ENCODE measurements around the gene B3GALT2. TPM values are rescaled to one million over a fixed set of nuclear protein-coding genes. Genes with fewer than 3 reads are reported as not detected.

B3GALT2 gene
- polyA plus RNA-seq, 3 donors = 0.26 TPM; not detected in 2

DNA sequence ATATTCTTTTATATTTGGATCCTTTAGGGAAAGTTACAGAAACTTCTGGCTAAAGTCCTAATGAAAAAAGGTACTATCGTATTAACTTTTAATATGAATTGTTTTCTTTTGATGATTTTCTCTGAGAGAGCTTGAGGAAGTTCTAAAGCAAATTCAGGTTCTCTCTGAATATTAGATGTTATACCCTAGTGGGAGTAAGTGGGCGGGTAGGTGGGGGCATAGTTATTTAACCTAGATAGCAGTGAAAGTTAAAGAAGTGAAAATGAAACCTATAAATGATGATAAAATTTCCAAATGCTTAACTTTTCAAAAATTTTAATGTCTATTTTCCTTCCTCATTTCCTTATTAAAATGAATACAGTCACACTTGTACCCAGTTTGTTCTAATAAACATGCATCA is 26.2 kb upstream of the B3GALT2 start:
- H3K4me3 ChIP-seq (replicated peaks in 1 of 3; ENCODE audit: low read depth in 2 of 3, low read length in 3 of 3) = no peak overlapping the region
- no peak overlapping the region for H3K4me3 Mint-ChIP-seq
- peaks cover 23 to 98% of the 10 kb centered on the region in 2 donors for H3K36me3 ChIP-seq (replicated peaks in 1 of 2; ENCODE audit: control insufficient read depth in 1 of 2, insufficient read depth in 2 of 2, low read length in 2 of 2)
- no peak overlapping the region for H3K27ac Mint-ChIP-seq
- no peak for DNase-seq
- no peaks in the 10 kb centered on the region for H3K27me3 Mint-ChIP-seq (ENCODE audit: low read depth in 3 of 3)
- no peak overlapping the region for H3K9ac ChIP-seq (ENCODE audit: insufficient read depth, low read length, poor library complexity, severe bottlenecking)
- H2AFZ ChIP-seq (ENCODE audit: insufficient read depth, low read depth, low read length, poor library complexity, severe bottlenecking) = no peak overlapping the region
- H3K4me1 ChIP-seq (ENCODE audit: control insufficient read depth in 1 of 2, insufficient read depth in 2 of 2, low read length in 2 of 2) = no peaks in the 10 kb centered on the region
- no CpG with 5 or more reads among the region's 2 CpGs for WGBS (ENCODE audit: insufficient coverage)
- H3K27me3 ChIP-seq (ENCODE audit: control insufficient read depth in 2 of 2, insufficient read depth in 2 of 2, low read length in 2 of 2) = no peaks in the 10 kb centered on the region
- peaks cover 7% of the 10 kb centered on the region for H3K4me1 Mint-ChIP-seq
- no peaks in the 10 kb centered on the region for H3K79me2 ChIP-seq (ENCODE audit: insufficient read depth, low read length)
- H3K9me3 ChIP-seq (replicated peaks in 1 of 2; ENCODE audit: control insufficient read depth in 1 of 2, insufficient read depth in 1 of 2, low read length in 2 of 2) = peaks cover 3 to 11% of the 10 kb centered on the region in 2 donors
- no peak overlapping the region for H3K4me2 ChIP-seq (replicated peaks; ENCODE audit: extremely low read depth, low read length, poor library complexity, severe bottlenecking)
- peaks cover 62 to 80% of the 10 kb centered on the region in 2 donors for H3K36me3 Mint-ChIP-seq
- H3K9me3 Mint-ChIP-seq = peaks cover under 1 to 14% (median 6%) of the 10 kb centered on the region in 7 donors
- peaks cover 7% of the 10 kb centered on the region for H4K20me1 ChIP-seq (ENCODE audit: insufficient read depth, low read length)
- peak overlapping the region in 1 of 2 donors; percentile 30 for H3K27ac ChIP-seq (ENCODE audit: low read depth in 1 of 2, low read length in 2 of 2)
- intact Hi-C loops (cut with micrococcal nuclease) = no loop called here
- TF ChIP-seq, protein P1, sequence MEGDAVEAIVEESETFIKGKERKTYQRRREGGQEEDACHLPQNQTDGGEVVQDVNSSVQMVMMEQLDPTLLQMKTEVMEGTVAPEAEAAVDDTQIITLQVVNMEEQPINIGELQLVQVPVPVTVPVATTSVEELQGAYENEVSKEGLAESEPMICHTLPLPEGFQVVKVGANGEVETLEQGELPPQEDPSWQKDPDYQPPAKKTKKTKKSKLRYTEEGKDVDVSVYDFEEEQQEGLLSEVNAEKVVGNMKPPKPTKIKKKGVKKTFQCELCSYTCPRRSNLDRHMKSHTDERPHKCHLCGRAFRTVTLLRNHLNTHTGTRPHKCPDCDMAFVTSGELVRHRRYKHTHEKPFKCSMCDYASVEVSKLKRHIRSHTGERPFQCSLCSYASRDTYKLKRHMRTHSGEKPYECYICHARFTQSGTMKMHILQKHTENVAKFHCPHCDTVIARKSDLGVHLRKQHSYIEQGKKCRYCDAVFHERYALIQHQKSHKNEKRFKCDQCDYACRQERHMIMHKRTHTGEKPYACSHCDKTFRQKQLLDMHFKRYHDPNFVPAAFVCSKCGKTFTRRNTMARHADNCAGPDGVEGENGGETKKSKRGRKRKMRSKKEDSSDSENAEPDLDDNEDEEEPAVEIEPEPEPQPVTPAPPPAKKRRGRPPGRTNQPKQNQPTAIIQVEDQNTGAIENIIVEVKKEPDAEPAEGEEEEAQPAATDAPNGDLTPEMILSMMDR (IDR thresholded peaks at IDR 0.05) = no peak

DNA sequence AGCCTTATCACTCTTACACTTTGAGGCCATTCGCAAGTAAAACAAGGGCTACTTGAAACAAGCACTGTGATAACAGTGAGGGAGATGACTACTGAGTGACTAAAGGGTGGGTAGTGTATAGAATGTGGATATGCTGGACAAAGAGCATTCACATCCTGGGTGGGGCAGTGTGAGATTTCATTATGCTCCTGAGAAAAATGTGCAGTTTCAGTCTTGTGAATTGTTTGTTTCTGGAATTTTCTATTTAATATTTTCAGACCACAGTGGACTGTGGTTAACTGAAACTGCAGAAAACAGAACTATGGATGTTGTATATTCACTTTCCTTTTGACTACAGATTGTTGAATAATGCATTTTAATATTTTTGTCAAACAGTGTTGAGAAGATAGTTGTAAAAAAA is 25.1 kb upstream of the B3GALT2 start:
- H3K4me3 Mint-ChIP-seq = no peak overlapping the region
- H3K4me3 ChIP-seq (replicated peaks in 1 of 3; ENCODE audit: low read depth in 2 of 3, low read length in 3 of 3) = no peak overlapping the region
- H4K20me1 ChIP-seq (ENCODE audit: insufficient read depth, low read length) = peaks cover 7% of the 10 kb centered on the region
- peaks cover 1% of the 10 kb centered on the region for H3K79me2 ChIP-seq (ENCODE audit: insufficient read depth, low read length)
- H3K36me3 ChIP-seq (replicated peaks in 1 of 2; ENCODE audit: control insufficient read depth in 1 of 2, insufficient read depth in 2 of 2, low read length in 2 of 2) = peaks cover 26 to 98% of the 10 kb centered on the region in 2 donors
- peaks cover 7% of the 10 kb centered on the region for H3K4me1 Mint-ChIP-seq
- no peaks in the 10 kb centered on the region for H3K4me1 ChIP-seq (ENCODE audit: control insufficient read depth in 1 of 2, insufficient read depth in 2 of 2, low read length in 2 of 2)
- H3K9ac ChIP-seq (ENCODE audit: insufficient read depth, low read length, poor library complexity, severe bottlenecking) = no peak overlapping the region
- WGBS (ENCODE audit: insufficient coverage) = no CpG with 5 or more reads among the region's 1 CpG
- H3K27me3 Mint-ChIP-seq (ENCODE audit: low read depth in 3 of 3) = no peaks in the 10 kb centered on the region
- DNase-seq = no peak
- peak overlapping the region in 1 of 7 donors; percentile 18 for H3K27ac Mint-ChIP-seq
- peaks cover 6 to 22% of the 10 kb centered on the region in 2 donors for H3K9me3 ChIP-seq (replicated peaks in 1 of 2; ENCODE audit: control insufficient read depth in 1 of 2, insufficient read depth in 1 of 2, low read length in 2 of 2)
- no peak overlapping the region for H2AFZ ChIP-seq (ENCODE audit: insufficient read depth, low read depth, low read length, poor library complexity, severe bottlenecking)
- H3K9me3 Mint-ChIP-seq = peaks cover 9 to 20% (median 15%) of the 10 kb centered on the region in 7 donors
- no peak overlapping the region for H3K4me2 ChIP-seq (replicated peaks; ENCODE audit: extremely low read depth, low read length, poor library complexity, severe bottlenecking)
- intact Hi-C loops (cut with micrococcal nuclease) = no loop called here
- TF ChIP-seq, protein P1 (IDR thresholded peaks at IDR 0.05) = no peak
- peak overlapping the region in 1 of 2 donors; percentile 11 for H3K27ac ChIP-seq (ENCODE audit: low read depth in 1 of 2, low read length in 2 of 2)
- no peaks in the 10 kb centered on the region for H3K27me3 ChIP-seq (ENCODE audit: control insufficient read depth in 2 of 2, insufficient read depth in 2 of 2, low read length in 2 of 2)
- peaks cover 64 to 80% of the 10 kb centered on the region in 2 donors for H3K36me3 Mint-ChIP-seq
